Activated CD4-positive, alpha-beta T cell treated with anti-CD3 and anti-CD28 coated beads, Interleukin-2, amount 50 U/mL, for 1 hour (primary cell): Measurements from ENCODE around the gene SYT17.
"Not testable (repeated sequence)": the region's sequence is repeated elsewhere in the genome, so short reads cannot be mapped to it uniquely, and the experiment has no call there.

Experiments used
- DNase-seq: peaks from one replicate; pipeline ENCODE4 v3.0.0-alpha.2; 2020

Gene SYT17

DNA sequence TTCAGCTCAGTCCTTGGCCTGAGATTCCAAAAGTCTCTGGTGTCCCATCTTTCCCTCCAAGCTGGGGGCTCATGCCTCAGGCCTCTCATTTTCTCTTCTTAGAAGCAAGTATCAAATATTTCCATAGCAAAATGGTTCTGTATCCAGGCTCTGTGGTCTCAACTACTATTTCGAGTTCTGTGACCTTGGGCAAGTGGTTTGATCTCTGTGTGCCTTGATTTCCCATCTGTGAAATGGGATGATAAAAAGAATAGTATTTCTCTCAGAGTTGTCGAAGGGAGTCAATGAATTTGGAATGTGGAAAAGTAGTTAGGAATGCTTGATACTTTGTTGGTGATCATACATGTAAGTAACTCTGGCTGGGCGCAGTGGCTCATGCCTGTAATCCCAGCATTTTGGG, 6.4 kb downstream of the SYT17 start:
- no peak for DNase-seq

DNA sequence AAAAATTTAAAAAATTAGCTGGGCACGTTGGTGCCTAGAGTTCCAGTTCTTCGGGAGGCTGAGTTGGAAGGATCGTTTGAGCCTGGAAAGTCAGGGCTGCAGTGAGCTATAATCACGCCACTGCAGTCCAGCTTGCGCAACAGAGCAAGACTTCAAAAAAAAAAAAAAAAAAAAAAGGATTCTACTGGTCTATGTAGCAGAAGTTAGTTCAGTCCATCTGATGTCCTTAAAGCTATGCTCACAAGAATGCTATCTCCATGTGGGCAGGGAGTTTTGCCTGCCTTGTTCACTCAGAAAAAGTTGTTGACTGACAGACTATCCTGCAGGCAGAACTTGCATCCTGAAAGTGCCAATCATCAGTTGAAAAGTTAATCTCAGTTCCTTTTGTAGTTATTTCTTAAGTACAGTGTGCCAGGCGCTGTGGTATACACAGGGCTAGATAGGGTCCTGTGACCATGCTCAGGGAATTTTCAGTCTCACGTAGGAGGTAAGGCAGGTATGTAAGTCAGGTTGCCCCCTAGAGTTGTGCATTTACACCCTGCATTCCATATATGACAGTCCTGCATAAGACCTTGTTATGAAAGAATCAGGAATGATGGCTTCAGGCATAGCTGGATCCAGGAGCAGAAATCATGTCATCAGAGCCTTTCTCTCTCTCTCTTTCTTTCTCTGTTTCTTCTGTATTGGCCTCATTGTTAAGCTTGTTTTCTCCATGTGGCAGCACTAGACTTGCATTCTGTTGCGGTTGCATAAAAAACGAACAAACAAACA, 7.6 kb downstream of the SYT17 start:
- no peak for DNase-seq

DNA sequence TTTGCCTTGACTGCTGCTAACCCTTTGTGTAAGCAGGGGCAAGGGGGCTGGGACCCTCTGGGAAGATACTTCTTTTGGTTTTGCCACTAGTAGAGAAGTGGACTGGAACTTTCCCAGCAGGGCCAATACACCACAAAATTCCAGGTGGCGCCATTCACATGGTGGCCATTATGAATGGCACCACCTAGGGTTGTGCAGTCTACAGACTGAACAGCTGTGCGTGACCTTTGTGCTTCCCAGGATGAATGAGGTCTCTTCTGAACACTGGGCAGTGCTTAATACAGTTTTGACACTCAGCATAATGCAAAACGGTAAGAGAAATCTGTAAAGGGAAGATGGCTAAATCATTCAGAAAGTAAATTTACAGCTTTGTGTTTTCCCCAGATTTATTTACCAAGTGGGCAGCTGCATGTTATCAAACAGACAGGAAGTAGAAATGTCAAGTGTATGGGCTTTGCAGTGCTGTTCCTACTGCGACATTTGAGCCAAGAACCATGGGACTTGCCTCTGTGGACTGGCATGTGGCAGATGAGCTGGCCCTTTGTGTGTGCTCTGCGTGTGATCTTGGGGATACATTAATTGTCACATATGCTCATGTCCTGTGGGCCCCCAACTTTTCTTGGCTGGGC, 9.2 kb downstream of the SYT17 start:
- DNase-seq = no peak

DNA sequence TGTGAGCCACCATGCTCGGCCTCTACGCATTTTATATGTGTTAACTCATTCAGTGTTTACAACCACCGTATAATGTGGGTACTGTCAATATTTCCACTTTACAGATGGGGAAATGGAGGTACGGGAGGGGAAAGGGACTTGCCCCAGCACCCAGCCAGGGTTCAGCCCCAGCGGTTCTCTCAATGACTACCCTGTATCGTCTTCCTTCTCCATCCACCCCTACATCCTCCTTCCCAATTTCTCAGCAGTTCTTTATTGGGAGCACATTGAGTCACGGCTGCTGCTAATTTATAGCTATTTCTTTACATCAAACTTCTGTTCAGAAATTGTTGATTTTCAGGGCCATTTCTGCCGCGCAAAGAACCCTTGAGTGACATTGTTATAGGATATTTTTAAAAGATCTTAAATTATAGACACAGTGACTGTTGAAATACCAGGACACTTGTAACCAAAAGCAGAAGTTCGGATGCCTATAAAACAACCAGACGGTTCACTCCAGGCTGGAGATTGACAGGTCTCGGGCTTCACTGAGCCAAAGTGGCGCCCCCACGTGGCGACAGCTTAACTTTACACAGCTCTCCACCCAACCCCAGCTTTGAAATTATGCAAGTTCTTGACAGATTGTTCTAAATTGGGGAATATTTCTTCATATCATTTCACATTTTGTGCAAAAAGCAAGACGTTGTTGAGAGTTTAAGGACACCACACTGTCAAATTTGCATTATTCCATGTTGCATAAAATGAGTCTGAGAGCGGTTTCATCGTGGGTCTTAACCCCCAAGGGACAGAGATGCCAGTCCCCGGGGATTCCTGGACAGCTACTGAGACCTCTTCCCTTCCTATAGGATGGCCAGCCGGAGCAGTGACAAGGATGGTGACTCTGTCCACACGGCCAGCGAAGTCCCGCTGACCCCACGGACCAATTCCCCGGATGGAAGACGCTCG, 11.8 kb downstream of the SYT17 start:
- peak; percentile 16 for DNase-seq

DNA sequence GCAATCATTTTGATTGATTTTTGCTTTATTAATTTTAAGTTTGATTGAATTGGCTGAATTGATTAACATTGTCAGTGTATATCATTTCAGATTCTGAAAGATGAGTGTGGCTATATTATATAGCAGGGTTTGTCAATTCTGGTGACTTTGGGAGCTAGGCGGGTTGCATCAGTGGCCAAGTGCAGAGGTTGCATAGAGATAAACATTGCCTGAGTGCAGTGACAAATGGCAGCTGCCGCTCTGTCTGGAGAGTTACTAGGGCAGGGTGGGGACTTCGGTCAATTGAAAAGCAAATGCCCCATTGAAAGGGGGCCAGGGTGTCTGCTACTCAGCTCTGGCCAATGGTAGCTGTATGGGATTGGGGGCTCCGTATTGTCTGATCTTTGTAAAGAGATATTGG, 12.7 kb downstream of the SYT17 start:
- DNase-seq = no peak

DNA sequence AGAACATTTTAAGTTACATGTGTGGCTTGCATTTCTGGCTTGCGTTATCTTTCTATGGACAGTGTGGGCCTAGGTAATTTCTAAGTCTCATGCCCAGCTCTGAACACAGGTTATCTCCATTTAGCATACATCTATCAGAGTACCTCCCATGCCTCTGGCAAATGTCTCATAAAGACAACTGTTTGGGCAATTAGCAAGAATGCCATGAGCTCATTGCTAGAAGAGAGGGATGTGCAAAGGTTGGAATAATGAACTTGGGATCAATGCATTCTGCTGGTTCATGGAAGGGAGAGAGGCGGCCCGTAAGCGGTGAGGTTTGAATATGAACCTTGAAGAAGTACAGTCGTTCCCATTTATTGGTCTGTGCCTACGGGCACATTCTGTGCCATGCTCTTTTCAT, 14.4 kb downstream of the SYT17 start:
- no peak for DNase-seq

DNA sequence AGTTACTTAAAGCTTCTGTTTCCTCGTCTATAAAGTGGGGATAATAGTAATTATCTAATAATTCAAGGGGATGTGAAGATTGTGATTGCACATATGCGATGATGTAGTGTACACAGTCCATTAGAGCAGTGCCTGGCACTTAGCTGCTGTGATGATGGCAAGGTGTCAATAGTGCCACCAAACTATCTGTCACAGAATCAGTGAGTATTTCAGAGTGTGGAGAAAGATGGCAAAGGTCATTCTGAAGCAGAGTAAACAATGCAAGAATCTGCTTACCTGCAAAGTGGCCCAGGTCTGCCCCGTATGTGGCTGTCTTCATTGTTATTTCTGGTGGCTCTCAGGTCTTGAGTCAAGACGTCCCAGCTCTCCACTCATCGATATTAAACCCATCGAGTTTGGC, 15.1 kb downstream of the SYT17 start:
- DNase-seq = no peak

DNA sequence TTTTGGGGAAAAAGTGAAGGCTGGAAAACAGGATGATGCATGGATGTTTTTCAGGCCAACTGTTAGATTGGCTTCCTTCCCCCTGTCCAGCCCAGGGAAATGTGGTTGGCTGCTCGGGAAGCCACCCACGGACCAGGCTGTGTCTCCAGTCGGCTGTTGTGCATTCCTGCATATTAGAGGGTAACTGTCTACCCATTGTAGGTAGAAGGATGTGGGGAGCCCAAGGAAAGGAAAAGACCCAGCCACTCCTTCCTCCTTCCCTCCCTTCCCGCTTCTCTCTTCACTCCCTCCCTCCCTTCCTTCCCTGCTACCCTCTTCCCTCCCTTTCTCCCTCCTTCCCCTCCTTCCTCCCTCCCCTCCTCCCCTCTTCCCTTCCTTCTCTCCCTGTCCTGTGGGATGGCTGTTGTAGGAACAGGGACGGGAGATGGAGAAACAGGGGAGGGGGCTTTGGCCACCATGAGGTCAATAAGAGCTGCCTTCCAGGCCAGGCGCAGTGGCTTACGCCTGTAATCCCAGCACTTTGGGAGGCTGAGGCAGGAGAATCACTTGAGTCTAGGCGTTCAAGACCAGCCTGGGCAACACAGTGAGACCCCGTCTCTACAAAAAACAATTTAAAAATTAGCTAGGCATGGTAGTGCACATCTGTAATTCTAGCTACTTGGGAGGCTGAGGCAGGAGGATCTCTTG, 16.9 kb downstream of the SYT17 start:
- no peak for DNase-seq

DNA sequence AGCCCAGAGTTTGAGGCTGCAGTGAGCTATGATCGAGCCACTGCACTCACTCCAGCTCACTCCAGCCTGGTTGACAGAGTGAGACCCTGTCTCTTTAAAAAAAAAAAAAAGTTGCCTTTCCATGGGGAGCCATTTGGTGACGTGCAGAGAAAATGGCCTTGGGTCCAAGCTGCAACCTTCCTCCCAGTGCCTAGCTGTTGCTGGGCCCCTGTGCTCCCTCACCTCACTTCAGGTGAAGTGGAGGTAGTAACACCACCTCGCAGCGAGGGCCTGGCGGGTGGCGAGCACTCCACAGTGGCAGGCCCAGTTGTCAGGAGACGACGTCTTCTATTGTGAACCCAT, 17.4 kb downstream of the SYT17 start:
- DNase-seq = no peak

DNA sequence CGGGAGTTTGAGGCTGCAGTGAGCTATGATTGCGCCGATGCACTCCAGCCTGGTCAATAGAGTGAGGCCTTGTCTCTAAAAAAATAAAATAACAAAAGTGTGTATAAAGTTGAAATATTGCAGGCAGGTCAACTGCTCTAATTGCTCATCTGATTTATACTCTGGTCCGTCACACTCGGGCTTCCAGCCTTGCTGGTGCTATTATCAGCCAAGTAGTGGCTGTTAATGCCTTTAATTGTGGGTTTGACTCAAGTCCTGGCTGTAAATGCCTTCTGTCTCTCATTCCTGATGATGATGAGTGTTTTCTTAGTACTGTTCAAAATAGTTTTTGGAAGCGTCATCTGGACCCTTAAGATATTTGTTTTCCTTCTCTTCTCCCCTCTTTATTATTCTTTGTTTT, 18.4 kb downstream of the SYT17 start:
- DNase-seq = no peak

DNA sequence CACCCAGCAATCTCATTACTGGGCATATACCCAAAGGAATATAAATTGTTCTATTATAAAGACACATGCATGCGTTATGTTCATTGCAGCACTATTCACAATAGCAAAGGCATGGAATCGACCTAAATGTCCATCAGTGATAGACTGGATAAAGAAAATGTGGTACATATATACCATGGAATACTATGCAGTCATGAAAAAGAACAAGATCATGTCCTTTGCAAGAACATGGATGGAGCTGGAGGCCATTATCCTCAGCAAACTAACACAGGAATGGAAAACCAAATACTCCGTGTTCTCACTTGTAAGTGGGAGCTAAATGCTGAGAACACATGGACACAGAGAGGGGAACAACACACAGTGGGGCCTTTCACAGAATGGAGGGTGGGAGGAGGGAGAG, 19.9 kb downstream of the SYT17 start:
- DNase-seq = not testable (repeated sequence)

DNA sequence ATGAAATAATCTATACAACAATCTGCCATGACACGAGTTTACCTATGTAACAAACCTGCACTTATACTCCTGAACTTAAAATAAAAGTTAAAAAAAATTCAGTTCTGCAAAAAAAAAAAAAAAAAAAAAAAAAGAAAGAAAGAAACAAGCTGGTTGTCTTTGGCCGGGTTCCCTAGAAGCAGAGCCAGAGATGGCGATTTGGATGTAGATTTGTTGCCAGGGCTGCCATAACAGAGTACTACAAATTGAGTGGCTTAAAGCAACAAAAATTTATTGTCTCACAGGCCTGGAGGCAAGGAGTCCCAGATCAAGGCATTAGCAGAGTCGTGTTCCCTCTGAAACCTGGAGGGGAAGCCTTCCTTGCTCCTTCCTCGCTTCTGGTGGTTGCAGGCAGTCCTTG, 20.4 kb downstream of the SYT17 start:
- DNase-seq = no peak

DNA sequence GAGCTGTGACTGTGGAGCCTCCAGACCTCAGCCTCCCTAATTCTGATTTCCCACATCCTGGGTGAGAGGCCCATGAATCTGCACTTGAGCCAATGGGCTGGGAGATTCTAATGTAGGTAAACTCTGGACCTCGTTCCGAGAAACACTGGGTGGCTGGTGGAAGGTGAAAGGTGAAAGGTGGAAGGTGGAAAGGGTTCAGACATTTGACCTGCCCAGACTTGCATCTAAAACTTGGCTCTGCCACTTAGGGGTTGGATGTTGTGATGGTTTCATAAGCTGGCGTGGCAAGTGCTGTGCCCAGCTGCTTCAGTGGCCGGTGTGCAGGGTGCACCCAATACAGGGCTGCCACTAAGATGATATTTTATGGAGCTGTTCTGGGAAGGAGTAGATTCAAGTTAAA, 24.8 kb downstream of the SYT17 start:
- no peak for DNase-seq

DNA sequence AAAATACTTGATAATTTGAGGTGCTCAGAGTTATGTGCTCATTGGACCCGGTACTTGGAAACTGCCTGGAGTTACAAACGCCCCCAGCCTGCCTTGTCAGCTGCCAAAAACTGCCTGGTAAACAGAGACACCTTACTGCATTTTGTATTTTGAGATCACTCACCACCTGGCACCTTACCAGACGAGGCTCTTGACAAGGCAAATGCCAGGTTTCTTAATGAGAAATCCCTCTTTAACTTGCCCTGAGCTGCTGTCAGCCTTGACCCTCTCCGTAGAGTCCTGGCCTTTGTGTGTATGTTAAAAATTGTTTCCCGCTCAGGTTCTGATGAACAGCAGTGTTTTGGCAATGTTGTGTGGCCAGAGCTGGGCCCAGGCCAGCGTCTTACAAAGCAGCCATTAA, 28.8 kb downstream of the SYT17 start:
- DNase-seq = no peak

DNA sequence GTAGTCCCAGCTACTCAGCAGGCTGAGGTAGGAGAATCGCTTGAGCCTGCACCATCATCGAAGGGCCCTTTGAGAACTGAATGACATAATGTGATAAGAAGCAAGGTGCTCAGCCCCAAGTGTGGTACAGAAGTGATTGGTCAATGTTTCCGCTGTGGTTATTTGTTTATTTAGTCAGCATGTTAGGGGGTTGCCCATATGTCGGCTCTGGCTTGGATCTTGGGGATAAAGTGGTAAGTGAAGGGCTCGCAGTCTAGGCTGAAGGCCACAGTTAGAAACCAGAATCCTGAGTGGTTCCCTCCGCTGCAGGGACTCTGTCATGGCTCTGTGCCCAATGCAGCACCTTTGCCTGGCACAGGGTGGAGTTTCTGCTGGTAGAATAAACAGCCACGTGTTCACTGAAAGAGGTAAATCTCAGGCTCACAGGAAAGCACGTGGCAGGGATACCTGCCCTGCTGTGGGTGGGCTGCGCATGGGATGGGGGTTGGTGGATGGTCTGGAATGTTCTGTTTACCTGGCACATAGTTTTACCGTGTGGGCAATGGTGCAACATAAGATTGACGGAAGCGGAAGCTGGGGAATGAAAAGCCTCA, 35.4 kb downstream of the SYT17 start:
- DNase-seq = no peak

DNA sequence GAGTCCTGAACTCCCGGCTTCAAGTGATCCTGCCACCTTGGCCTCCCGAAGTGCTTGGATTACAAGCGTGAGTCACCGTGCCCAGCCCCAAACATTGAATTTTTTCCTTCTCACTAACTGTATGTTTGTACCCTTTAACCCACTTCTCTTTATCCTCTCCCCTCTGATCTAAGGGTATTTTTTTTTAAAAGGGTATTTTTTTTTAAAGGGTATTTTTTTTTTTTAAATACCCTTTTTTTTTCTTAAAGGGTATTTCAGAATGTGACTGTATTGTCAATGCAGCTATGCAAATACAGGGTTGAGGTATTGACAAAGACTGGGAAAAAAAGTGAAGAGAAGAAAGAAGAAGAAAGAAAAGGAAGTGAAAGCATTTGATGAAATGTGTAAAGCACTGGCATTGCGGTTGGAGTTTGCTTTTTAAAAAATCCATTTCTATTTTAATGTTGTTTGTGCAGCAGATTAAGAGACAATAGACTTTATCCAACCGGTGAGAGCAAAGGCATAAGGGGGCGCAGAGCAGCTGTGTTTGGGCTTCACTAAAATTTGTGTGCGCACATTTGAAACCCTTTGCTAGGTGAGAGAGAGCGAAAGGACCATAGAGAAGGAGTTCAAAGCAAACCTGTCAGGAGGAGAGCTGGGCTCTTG, 42.4 kb downstream of the SYT17 start:
- DNase-seq = no peak

DNA sequence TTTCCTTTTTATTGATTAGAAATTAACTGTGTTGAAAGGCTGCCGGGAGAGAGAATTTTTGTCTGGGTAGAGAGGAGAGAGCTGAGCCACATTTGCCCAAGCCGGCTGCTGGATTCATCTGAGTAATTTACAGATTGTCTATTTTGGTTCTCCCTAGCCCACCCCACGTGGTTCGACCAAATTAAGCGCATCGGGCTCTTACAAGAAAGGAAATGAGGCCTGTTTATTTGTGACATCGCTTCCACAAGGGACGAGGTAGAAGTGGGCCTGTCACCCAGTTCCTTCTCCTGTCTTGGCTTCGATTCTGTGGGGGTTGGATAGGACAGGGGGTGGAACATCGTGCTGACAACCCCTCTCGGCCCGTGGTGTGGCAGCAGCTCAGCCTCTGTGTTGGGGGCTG, 42.9 kb downstream of the SYT17 start:
- no peak for DNase-seq

DNA sequence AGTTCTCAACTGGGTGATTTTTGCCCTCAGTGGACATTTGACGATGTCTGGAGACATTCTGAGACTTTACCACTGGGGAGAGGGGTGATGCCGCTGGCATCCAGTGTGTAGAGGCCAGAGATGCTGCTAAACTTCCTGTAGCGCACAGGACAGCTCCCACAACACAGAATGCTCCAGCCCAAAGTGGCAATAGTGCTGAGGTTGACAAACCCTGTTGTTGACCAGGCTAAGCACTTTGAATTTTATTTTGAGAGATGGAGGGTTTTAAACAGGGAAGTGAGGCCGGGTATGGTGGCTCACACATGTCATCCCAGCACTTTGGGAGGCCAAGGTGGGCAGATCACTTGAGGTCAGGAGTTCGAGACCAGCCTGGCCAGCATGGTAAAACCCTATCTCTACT, 44.0 kb downstream of the SYT17 start:
- no peak for DNase-seq

DNA sequence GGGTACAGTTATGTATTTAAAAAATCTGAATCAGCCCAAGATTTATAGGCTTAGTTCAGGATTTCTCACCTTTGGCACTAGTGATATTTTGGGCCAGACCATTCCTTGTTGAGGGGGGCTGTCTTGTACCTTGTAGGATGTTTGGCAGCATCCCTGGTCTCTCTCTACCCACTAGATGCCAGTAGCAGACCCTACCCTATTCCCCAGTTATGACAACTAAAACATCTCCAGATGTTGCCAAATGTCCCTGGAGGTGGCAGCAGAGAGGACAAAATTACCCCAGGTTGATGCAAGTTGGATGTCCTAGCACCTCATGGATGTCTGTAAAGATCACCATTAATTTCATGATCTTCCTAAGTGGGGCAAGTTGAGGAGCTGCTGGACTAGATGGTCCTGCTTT, 45.8 kb downstream of the SYT17 start:
- DNase-seq = no peak

DNA sequence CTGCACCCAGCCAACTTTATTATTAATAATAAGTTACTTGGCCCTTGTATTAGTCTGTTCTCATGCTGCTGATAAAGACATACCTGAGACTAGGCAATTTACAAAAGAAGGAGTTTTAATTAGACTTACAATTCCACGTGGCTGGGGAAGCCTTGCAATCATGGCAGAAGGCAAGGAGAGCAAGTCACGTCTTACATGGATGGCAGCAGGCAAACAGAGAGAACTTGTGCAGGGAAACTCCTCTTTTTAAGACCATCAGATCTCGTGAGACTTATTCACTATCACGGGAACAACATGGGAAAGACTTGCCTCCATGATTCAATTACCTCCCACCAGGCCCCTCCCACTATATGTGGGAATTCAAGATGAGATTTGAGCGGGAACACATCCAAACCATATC, 47.7 kb downstream of the SYT17 start:
- DNase-seq = no peak

DNA sequence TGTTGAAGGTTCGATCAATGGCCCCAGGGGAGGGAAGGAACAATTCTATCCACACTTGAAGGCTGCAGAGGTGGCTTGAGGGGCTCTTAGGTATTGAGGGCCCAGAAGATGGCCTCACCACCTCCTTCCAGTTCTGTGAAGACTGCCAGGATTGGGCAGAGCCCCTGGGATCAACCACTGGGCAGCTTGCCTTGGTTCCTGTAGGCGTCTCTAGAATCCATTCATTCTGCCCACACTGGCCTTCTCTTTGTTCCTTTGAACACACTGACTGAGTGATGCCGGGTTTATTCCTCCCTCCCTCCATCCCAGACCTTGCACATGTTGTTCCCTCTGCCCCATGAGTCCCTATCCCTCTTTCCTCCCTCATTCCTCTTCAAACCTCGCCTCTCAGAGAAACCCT, 50.5 kb downstream of the SYT17 start:
- no peak for DNase-seq

DNA sequence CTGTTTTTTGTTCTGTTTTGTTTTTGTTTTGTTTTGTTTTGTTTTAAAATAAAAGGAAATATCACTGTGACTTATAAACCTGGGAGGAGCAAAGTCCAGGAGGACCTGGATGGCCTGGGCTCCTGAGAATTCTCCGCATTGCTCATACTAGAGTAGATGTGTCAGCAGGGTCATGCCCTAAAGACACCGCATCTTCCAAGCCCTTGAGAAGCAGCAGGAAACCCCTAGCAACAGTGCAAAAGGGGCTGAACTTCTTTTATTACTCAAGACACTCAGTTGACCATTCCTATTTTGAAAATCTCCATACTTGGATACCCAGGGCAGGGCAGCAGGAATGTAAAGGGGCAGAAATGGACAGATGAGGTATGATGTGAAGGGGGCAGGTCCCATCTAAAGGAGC, 51.8 kb downstream of the SYT17 start:
- no peak for DNase-seq
